H1 (cell line): ENCODE measurements around the gene TRAPPC11. TPM values are rescaled to one million over a fixed set of nuclear protein-coding genes. Genes with fewer than 3 reads are reported as not detected.

Experiments used
- CTCF ChIA-PET: fragments of 300-600 bp; sonication (Branson Sonifier 250); formaldehyde crosslinking; loops from one replicate; lab custom pipeline; 2021; ENCODE audit not compliant: partially characterized antibody; lab: Charles Lee
- POLR2A ChIA-PET: fragments of 300-600 bp; sonication (Branson Sonifier 250); formaldehyde crosslinking; loops from one replicate; lab custom pipeline; 2021; ENCODE audit warnings: inconsistent platforms; ENCODE audit not compliant: partially characterized antibody; lab: Charles Lee
- DNase-seq, 2 experiments: peaks; one replicate each; pipeline versions ENCODE4 v3.0.0 to v3.0.0-alpha.2; 2010 to 2022; ENCODE audit warnings: low spot score in 2 of 2, low read depth in 1 of 2, mixed read lengths in 1 of 2
- FAIRE-seq: peaks from 2 replicates; lab custom pipeline; 2011; peaks lifted over from hg19 to GRCh38; lab: Jason Lieb, UNC
- H2AFZ ChIP-seq: 2 replicates; pipeline ENCODE4 v1.8.1; 2012; ENCODE audit warnings: low read length, inconsistent platforms
- H2AK5ac ChIP-seq: 2 replicates; pipeline ENCODE4 v1.6.1; 2013; ENCODE audit warnings: low read depth, low read length
- H2BK120ac ChIP-seq: replicated peaks from 2 replicates; pipeline ENCODE3; 2013; ENCODE audit warnings: low read depth, low read length, inconsistent platforms
- H2BK12ac ChIP-seq: 2 replicates; pipeline ENCODE4 v1.6.1; 2013; ENCODE audit warnings: low read depth, low read length
- H2BK15ac ChIP-seq: 2 replicates; pipeline ENCODE4 v1.6.1; 2013; ENCODE audit warnings: low read length
- H2BK20ac ChIP-seq: 2 replicates; pipeline ENCODE4 v1.6.1; 2013; ENCODE audit warnings: low read length
- H2BK5ac ChIP-seq: 2 replicates; pipeline ENCODE4 v1.6.1; 2013; ENCODE audit warnings: low read depth, low read length
- H3K14ac ChIP-seq: 2 replicates; pipeline ENCODE4 v1.6.1; 2013; ENCODE audit warnings: inconsistent platforms; ENCODE audit not compliant: insufficient read length
- H3K18ac ChIP-seq: 2 replicates; pipeline ENCODE4 v1.6.1; 2013; ENCODE audit warnings: low read length; ENCODE audit errors: extremely low read depth
- H3K23ac ChIP-seq: 2 replicates; pipeline ENCODE4 v1.6.1; 2013; ENCODE audit warnings: inconsistent platforms; ENCODE audit not compliant: insufficient read length
- H3K23me2 ChIP-seq: 2 replicates; pipeline ENCODE4 v1.6.1; 2013; ENCODE audit warnings: low read depth, low read length
- H3K27ac ChIP-seq: 2 replicates; pipeline ENCODE4 v1.6.1; 2011; ENCODE audit warnings: low read depth, low read length, inconsistent platforms
- H3K27me3 ChIP-seq, 4 experiments: replicated peaks in 1 of 4; 1 replicate in 1 of 4; 2 replicates in 3 of 4; pipeline versions ENCODE4 v1.6.1 to v1.8.1; 2011 to 2013; ENCODE audit warnings: low read length in 3 of 4, mild to moderate bottlenecking in 3 of 4, inconsistent platforms in 2 of 4, mixed read lengths in 2 of 4, moderate library complexity in 1 of 4; ENCODE audit not compliant: control insufficient read depth in 3 of 4, insufficient read depth in 3 of 4; ENCODE audit errors: extremely low read depth in 1 of 4
- H3K36me3 ChIP-seq, 4 experiments: 2 replicates each; pipeline versions ENCODE4 v1.6.1 to v1.8.1; 2011 to 2013; ENCODE audit warnings: mild to moderate bottlenecking in 4 of 4, low read length in 3 of 4, moderate library complexity in 2 of 4, control low read depth in 1 of 4, inconsistent platforms in 1 of 4; ENCODE audit not compliant: insufficient read depth in 4 of 4, control insufficient read depth in 2 of 4
- H3K4ac ChIP-seq: replicated peaks from 2 replicates; pipeline ENCODE3; 2013; ENCODE audit warnings: low read length, low read depth, mixed read lengths, inconsistent platforms; ENCODE audit not compliant: insufficient read length
- H3K4me1 ChIP-seq, 4 experiments: replicated peaks in 1 of 4; 1 replicate in 1 of 4; 2 replicates in 3 of 4; pipeline versions ENCODE4 v1.6.1 to v1.8.1; 2011 to 2013; ENCODE audit warnings: low read length in 3 of 4, inconsistent platforms in 2 of 4, mixed read lengths in 1 of 4; ENCODE audit not compliant: insufficient read depth in 4 of 4, control insufficient read depth in 3 of 4
- H3K4me2 ChIP-seq, 2 experiments: 2 replicates each; pipeline versions ENCODE4 v1.6.1 to v1.8.1; 2011 to 2013; ENCODE audit warnings: low read depth in 2 of 2, low read length in 2 of 2, control low read depth in 1 of 2, inconsistent platforms in 1 of 2, mild to moderate bottlenecking in 1 of 2; ENCODE audit not compliant: insufficient read depth in 1 of 2
- H3K4me3 ChIP-seq, 4 experiments: fragments of 200-600, 300-600 bp in 1 of 4; sonication (generic), shearing (Covaris generic), sonication (Bioruptor Twin) in 1 of 4; 2 replicates each; pipeline versions ENCODE4 v1.5.1 to v1.8.1; 2011 to 2016; ENCODE audit warnings: low read length in 4 of 4, low read depth in 3 of 4, control low read depth in 2 of 4, inconsistent platforms in 2 of 4, mild to moderate bottlenecking in 2 of 4, mixed read lengths in 1 of 4, moderate library complexity in 1 of 4; ENCODE audit not compliant: insufficient read depth in 2 of 4; ENCODE audit errors: extremely low read depth in 1 of 4
- H3K56ac ChIP-seq: replicated peaks from 2 replicates; pipeline ENCODE3; 2013; ENCODE audit warnings: low read depth, mild to moderate bottlenecking, mixed read lengths, low read length, inconsistent platforms; ENCODE audit not compliant: insufficient read length
- H3K79me1 ChIP-seq: 2 replicates; pipeline ENCODE4 v1.6.1; 2013; ENCODE audit warnings: low read depth, low read length, control low read depth
- H3K79me2 ChIP-seq, 2 experiments: 2 replicates each; pipeline versions ENCODE4 v1.6.1 to v1.8.1; 2012 to 2013; ENCODE audit warnings: low read length in 2 of 2, mild to moderate bottlenecking in 2 of 2, inconsistent platforms in 1 of 2; ENCODE audit not compliant: insufficient read depth in 2 of 2, control insufficient read depth in 1 of 2
- H3K9ac ChIP-seq, 4 experiments: replicated peaks in 1 of 4; 1 replicate in 1 of 4; 2 replicates in 3 of 4; pipeline versions ENCODE4 v1.6.1 to v1.8.1; 2011 to 2013; ENCODE audit warnings: low read depth in 3 of 4, low read length in 3 of 4, control low read depth in 2 of 4, mild to moderate bottlenecking in 2 of 4, moderate library complexity in 2 of 4, inconsistent platforms in 1 of 4; ENCODE audit errors: extremely low read depth in 1 of 4
- H3K9me3 ChIP-seq, 2 experiments: 2 replicates each; pipeline versions ENCODE4 v1.6.1 to v1.8.1; 2012 to 2013; ENCODE audit warnings: mild to moderate bottlenecking in 2 of 2, moderate library complexity in 2 of 2, control low read depth in 1 of 2, inconsistent platforms in 1 of 2, low read depth in 1 of 2, low read length in 1 of 2, mixed read lengths in 1 of 2; ENCODE audit not compliant: insufficient read depth in 2 of 2
- H4K20me1 ChIP-seq, 2 experiments: replicated peaks in 1 of 2; 2 replicates each; pipeline versions ENCODE3 to v1.8.1; 2011 to 2013; ENCODE audit warnings: inconsistent platforms in 2 of 2, low read length in 2 of 2, mild to moderate bottlenecking in 1 of 2; ENCODE audit not compliant: insufficient read depth in 2 of 2, control insufficient read depth in 1 of 2
- H4K5ac ChIP-seq: 2 replicates; pipeline ENCODE4 v1.6.1; 2013; ENCODE audit warnings: low read length, low read depth, mixed read lengths, inconsistent platforms; ENCODE audit not compliant: insufficient read length
- H4K8ac ChIP-seq: 2 replicates; pipeline ENCODE4 v1.8.0; 2013; ENCODE audit warnings: mild to moderate bottlenecking, moderate library complexity, low read length, inconsistent platforms; ENCODE audit not compliant: insufficient read depth; ENCODE audit errors: extremely low read depth
- H4K91ac ChIP-seq: replicated peaks from 2 replicates; pipeline ENCODE3; 2013; ENCODE audit warnings: low read length, mixed read lengths, inconsistent platforms; ENCODE audit not compliant: insufficient read length
- CEBPB ChIP-seq: IDR thresholded peaks from 2 replicates; pipeline ENCODE4 v1.6.1; 2012; ENCODE audit warnings: low read depth, low read length
- CHD1 ChIP-seq: IDR thresholded peaks from 2 replicates; pipeline ENCODE4 v1.6.1; 2012; ENCODE audit warnings: low read depth, low read length, improper control_type of control experiment
- HDAC2 ChIP-seq, 2 experiments: fragments of 300-600 bp in 1 of 2; sonication (generic) in 1 of 2; IDR thresholded peaks; 2 replicates each; pipeline ENCODE4 v1.6.1; 2011 to 2012; ENCODE audit warnings: low read depth in 2 of 2, low read length in 2 of 2, mild to moderate bottlenecking in 2 of 2, moderate library complexity in 2 of 2, borderline replicate concordance in 1 of 2, inconsistent platforms in 1 of 2
- KDM4A ChIP-seq: IDR thresholded peaks from one replicate; pipeline ENCODE4 v1.7.1; 2012; ENCODE audit warnings: low read depth, mild to moderate bottlenecking, moderate library complexity, low read length, inconsistent platforms; ENCODE audit not compliant: severe bottlenecking
- MAX ChIP-seq: IDR thresholded peaks from 2 replicates; pipeline ENCODE4 v1.6.1; 2012; ENCODE audit warnings: inconsistent platforms
- RXRA ChIP-seq: IDR thresholded peaks from 2 replicates; pipeline ENCODE4 v1.6.1; 2011; ENCODE audit warnings: low read depth, mild to moderate bottlenecking, low read length, moderate library complexity; ENCODE audit not compliant: insufficient read depth
- SP4 ChIP-seq: IDR thresholded peaks from 2 replicates; pipeline ENCODE4 v1.6.1; 2012; ENCODE audit warnings: low read length, inconsistent platforms
- SUZ12 ChIP-seq: fragments of 200-600 bp; sonication (generic); IDR thresholded peaks from 2 replicates; pipeline ENCODE4 v1.6.1; 2012; ENCODE audit warnings: mild to moderate bottlenecking, inconsistent platforms, low read length, moderate library complexity, mixed read lengths
- TAF1 ChIP-seq: IDR thresholded peaks from 2 replicates; pipeline ENCODE4 v1.6.1; 2011; ENCODE audit warnings: mild to moderate bottlenecking, low read depth, low read length
- YY1 ChIP-seq: IDR thresholded peaks from 2 replicates; pipeline ENCODE4 v1.6.1; 2011; ENCODE audit warnings: low read depth, mild to moderate bottlenecking, low read length
- WGBS, 2 experiments: shearing (Covaris generic) in 1 of 2; methylation state at CpG; one replicate each; pipeline versions ENCODE4 v1.1.6 to v1.1.7; 2013 to 2015; ENCODE audit warnings: low lambda C conversion rate in 2 of 2, mixed read lengths in 2 of 2, inconsistent platforms in 1 of 2, low coverage in 1 of 2, missing lambda C conversion rate in 1 of 2; ENCODE audit not compliant: insufficient replicate concordance in 2 of 2, insufficient coverage in 1 of 2, insufficient read length in 1 of 2; ENCODE audit errors: extremely low coverage in 1 of 2, missing lambda C conversion rate in 1 of 2; 5-methylcytosine and 5-hydroxymethylcytosine counted together
- polyA plus RNA-seq, 7 experiments: library from polyadenylated mRNA; depleted of rRNA in 3 of 7; stranded (reverse) in 5 of 7; unstranded in 2 of 7; fragments of >200 nt in 5 of 7; fragments of 200-250 nt in 2 of 7; gene quantifications; 1 replicate in 5 of 7; 2 replicates in 1 of 7; 4 replicates in 1 of 7; pipeline versions ENCODE4 v1.2.1 to v1.2.3, GENCODE V29; 2011 to 2013; ENCODE audit warnings: missing spikeins in 2 of 7, mixed read lengths in 2 of 7
- total RNA-seq: library from RNA; stranded (reverse); fragmentation: NEBNext Ultra II Directional; extraction: Animal tissue kit (Norgen Biotek cat#: 25700); gene quantifications from 2 replicates; pipeline ENCODE4 v1.2.1, GENCODE V29; 2021
- TF ChIP-seq, protein P1 (sequence below): IDR thresholded peaks from 2 replicates; pipeline ENCODE4 v1.6.1; 2012; ENCODE audit warnings: inconsistent platforms

The TRAPPC11 gene
- total and polyA plus RNA-seq, 2 of the 8 experiments (the other 6 are each of a cell fraction or from before 2014, with no cell fraction given) = 19.2 to 25.9 TPM

DNA sequence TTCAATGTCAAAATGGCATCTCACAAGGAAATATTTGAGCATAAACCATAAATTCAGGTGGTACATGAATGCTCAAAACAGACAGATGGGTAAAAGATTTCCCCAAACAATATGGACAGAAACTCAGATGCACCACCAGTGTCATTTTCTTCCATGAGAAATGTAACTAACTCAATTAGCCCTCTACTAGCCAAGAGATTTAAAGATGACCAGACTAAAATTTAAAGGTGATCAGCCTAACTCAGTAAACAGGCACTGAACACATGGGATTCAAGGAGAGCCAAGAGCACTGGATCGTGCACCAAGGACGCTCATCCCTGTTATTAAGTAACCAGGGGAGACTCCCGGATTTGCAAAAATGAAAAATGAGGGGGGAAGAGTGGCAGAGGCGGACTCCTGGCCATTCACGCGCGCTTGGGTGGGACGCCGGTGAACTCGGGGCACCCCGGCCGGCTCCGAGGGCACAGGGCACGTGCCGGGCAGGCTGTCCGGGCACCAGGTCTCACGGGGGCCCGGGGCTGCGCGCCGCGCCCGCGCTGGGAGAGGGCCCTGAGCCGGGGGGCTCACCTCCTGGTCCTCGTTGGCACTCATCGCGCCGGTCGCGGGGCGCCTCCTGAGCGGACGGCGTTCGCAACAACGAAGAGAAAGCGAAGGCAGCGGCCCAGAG, 598 bp upstream of the TRAPPC11 start:
- no peak overlapping the region for H2BK20ac ChIP-seq
- no peak overlapping the region for H4K5ac ChIP-seq
- ChIA-PET POLR2A (no interaction called here), CTCF (interaction anchor here (0.6 kb wide), 1 partner anchor 101 kb away, joined by 3 read pairs; no protein-coding TSS in a partner anchor)
- H3K79me1 ChIP-seq = 0 out of 2 replicates have a peak, but pooled peaks cover 2% of the 10 kb centered on the region
- no peak overlapping the region for H2AK5ac ChIP-seq
- H3K79me2 ChIP-seq = peaks cover 0 to 31% of the 10 kb centered on the region in 2 experiments; a peak in 2 of 4 replicates
- H2BK120ac ChIP-seq = no peak overlapping the region
- no peak overlapping the region for H2BK12ac ChIP-seq
- no peak overlapping the region for H4K91ac ChIP-seq
- DNase-seq (peak in 1 of 2 experiments; percentile 67), FAIRE-seq (no peak)
- peak overlapping the region; percentile 78 for H3K4ac ChIP-seq
- H3K4me2 ChIP-seq = peak overlapping the region; percentile 78 to 92
- H4K8ac ChIP-seq = peak overlapping the region; percentile 71; the same call in 1 of the 2 replicates
- no peak overlapping the region for H2BK5ac ChIP-seq
- H3K27me3 ChIP-seq = no peaks in the 10 kb centered on the region; a peak in 1 of 7 replicates
- peaks cover 0 to 3% (median 0%) of the 10 kb centered on the region in 4 experiments; a peak in 2 of 8 replicates for H3K36me3 ChIP-seq
- H3K18ac ChIP-seq = no peak overlapping the region
- H3K9ac ChIP-seq = peak overlapping the region; percentile 54 to 91 (median 82)
- WGBS, 2 experiments = 1% methylated on average over 18 of the region's 39 CpGs; no CpG with 5 or more reads in 1 of the 2 experiments
- no peaks in the 10 kb centered on the region for H3K9me3 ChIP-seq
- no peak overlapping the region; the same call in 1 of the 2 replicates for H3K27ac ChIP-seq
- peaks cover 0 to 4% (median 0%) of the 10 kb centered on the region in 4 experiments; a peak in 3 of 7 replicates for H3K4me1 ChIP-seq
- peaks cover 12% of the 10 kb centered on the region for H3K23me2 ChIP-seq
- H2AFZ ChIP-seq = peak overlapping the region; percentile 89; the same call in 1 of the 2 replicates
- no peak overlapping the region for H3K56ac ChIP-seq
- no peak overlapping the region for H2BK15ac ChIP-seq
- H4K20me1 ChIP-seq = no peaks in the 10 kb centered on the region
- no peak overlapping the region for H3K23ac ChIP-seq
- peak overlapping the region; percentile 71 to 99 (median 79) for H3K4me3 ChIP-seq
- peak overlapping the region; percentile 61 for H3K14ac ChIP-seq
- TF ChIP-seq RXRA (no peak), YY1 (no peak), HDAC2 (IDR thresholded peaks at IDR 0.05; ENCODE audit: borderline replicate concordance in 1 of 2, low read depth in 2 of 2, low read length in 2 of 2) (0 out of 4 replicates have a peak, but pooled peaks of 1 of the 2 experiments have one; percentile 35), TAF1 (no peak), KDM4A (peak; percentile 81), MAX (peak; percentile 80), SP4 (no peak), CHD1 (no peak), SUZ12 (no peak), CEBPB (no peak)
- TF ChIP-seq, protein P1, sequence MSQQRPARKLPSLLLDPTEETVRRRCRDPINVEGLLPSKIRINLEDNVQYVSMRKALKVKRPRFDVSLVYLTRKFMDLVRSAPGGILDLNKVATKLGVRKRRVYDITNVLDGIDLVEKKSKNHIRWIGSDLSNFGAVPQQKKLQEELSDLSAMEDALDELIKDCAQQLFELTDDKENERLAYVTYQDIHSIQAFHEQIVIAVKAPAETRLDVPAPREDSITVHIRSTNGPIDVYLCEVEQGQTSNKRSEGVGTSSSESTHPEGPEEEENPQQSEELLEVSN = peak; percentile 69
